Testis (tissue), 2 donors: ENCODE measurements around the gene TIAM1.

Experiments used
- CTCF ChIP-seq, 3 experiments: fragments of 450-650 bp in 2 of 3; fragments of 200-600 bp in 1 of 3; sonication (generic) in 1 of 3; IDR thresholded peaks; one replicate each; pipeline ENCODE4 v1.5.1; 2016 to 2019; ENCODE audit warnings: antibody characterized with exemption in 3 of 3, mild to moderate bottlenecking in 2 of 3, moderate library complexity in 1 of 3
- POLR2A ChIP-seq: fragments of 450-650 bp; IDR thresholded peaks from one replicate; pipeline ENCODE4 v1.6.1; 2017; ENCODE audit warnings: antibody characterized with exemption, mild to moderate bottlenecking, moderate library complexity

- TF ChIP-seq CTCF (IDR thresholded peaks at IDR 0.05) (no peak), POLR2A (no peak)
These were observed 256.2 kb downstream of the TIAM1 start for GRCh38 chr21:31087639-31088473.
